Neural progenitor cell (in vitro differentiated cells): ENCODE data around the gene PEX14. TPM values are rescaled to one million over a fixed set of nuclear protein-coding genes. Genes with fewer than 3 reads are reported as not detected.

ENCODE experiments used
- DNase-seq: peaks from one replicate; pipeline ENCODE4 v3.0.0-alpha.2; 2016; ENCODE audit warnings: low spot score
- H2AFZ ChIP-seq: fragments of 200-600 bp; sonication (generic); replicated peaks from 2 replicates; pipeline ENCODE4 v1.6.1; 2016; ENCODE audit warnings: antibody characterized with exemption
- H3F3A ChIP-seq: fragments of 200-600 bp; sonication (generic); 2 replicates; pipeline ENCODE4 v1.6.1; 2016; ENCODE audit warnings: antibody characterized with exemption, low read depth
- H3K27ac ChIP-seq: fragments of 200-600 bp; sonication (generic); 2 replicates; pipeline ENCODE4 v1.5.1; 2016; ENCODE audit warnings: mild to moderate bottlenecking
- H3K27me3 ChIP-seq: fragments of 200-600 bp; sonication (generic); 2 replicates; pipeline ENCODE4 v1.6.1; 2016; ENCODE audit warnings: mild to moderate bottlenecking, moderate library complexity
- H3K36me3 ChIP-seq: fragments of 200-600 bp; sonication (generic); 2 replicates; pipeline ENCODE4 v1.5.1; 2016
- H3K4me1 ChIP-seq: fragments of 200-600 bp; sonication (generic); 2 replicates; pipeline ENCODE4 v1.6.1; 2016; ENCODE audit warnings: mixed run types
- H3K4me2 ChIP-seq: fragments of 200-600 bp; sonication (generic); 2 replicates; pipeline ENCODE4 v1.6.1; 2016
- H3K4me3 ChIP-seq: fragments of 200-600 bp; sonication (generic); 2 replicates; pipeline ENCODE4 v1.5.1; 2016
- H3K79me2 ChIP-seq: fragments of 200-600 bp; sonication (generic); 2 replicates; pipeline ENCODE4 v1.6.1; 2016; ENCODE audit warnings: low read depth
- H3K9ac ChIP-seq: fragments of 200-600 bp; sonication (generic); 2 replicates; pipeline ENCODE4 v1.6.1; 2016
- H3K9me3 ChIP-seq: fragments of 200-600 bp; sonication (generic); 2 replicates; pipeline ENCODE4 v1.5.1; 2016; ENCODE audit warnings: low read depth
- H4K20me1 ChIP-seq: fragments of 200-600 bp; sonication (generic); 2 replicates; pipeline ENCODE4 v1.6.1; 2016; ENCODE audit warnings: low read depth
- H3K27ac Mint-ChIP-seq: 3 replicates; pipeline ENCODE4 v1.8.0; 2021; ENCODE audit warnings: mixed read lengths
- H3K27me3 Mint-ChIP-seq: 2 replicates; pipeline ENCODE4 v1.8.0; 2022; ENCODE audit warnings: low read depth, mild to moderate bottlenecking, inconsistent platforms, moderate library complexity, mixed read lengths; ENCODE audit not compliant: insufficient read depth
- H3K36me3 Mint-ChIP-seq: 3 replicates; pipeline ENCODE4 v1.8.0; 2021; ENCODE audit warnings: mixed read lengths
- H3K4me1 Mint-ChIP-seq: 3 replicates; pipeline ENCODE4 v1.8.0; 2021; ENCODE audit warnings: mixed read lengths
- H3K4me3 Mint-ChIP-seq: 3 replicates; pipeline ENCODE4 v1.8.0; 2021; ENCODE audit warnings: mild to moderate bottlenecking, moderate library complexity, mixed read lengths
- H3K9me3 Mint-ChIP-seq: 3 replicates; pipeline ENCODE4 v1.8.0; 2020; ENCODE audit warnings: mixed read lengths
- EZH2 ChIP-seq: fragments of 200-600 bp; sonication (generic); IDR thresholded peaks from 2 replicates; pipeline ENCODE4 v1.6.1; 2017; ENCODE audit warnings: antibody characterized with exemption, mild to moderate bottlenecking, moderate library complexity
- EZH2phosphoT487 ChIP-seq: fragments of 200-600 bp; sonication (generic); IDR thresholded peaks from 2 replicates; pipeline ENCODE4 v1.6.1; 2017; ENCODE audit warnings: antibody characterized with exemption
- total RNA-seq: library from RNA; depleted of rRNA; stranded (reverse); fragments of >200 nt; gene quantifications from 2 replicates; pipeline ENCODE4 v1.2.3, GENCODE V29; 2015; ENCODE audit warnings: low replicate concordance
- TF ChIP-seq, protein P1 (sequence below): fragments of 200-600 bp; sonication (generic); IDR thresholded peaks from 2 replicates; pipeline ENCODE4 v1.5.1; 2017; ENCODE audit warnings: antibody characterized with exemption, mild to moderate bottlenecking

Gene PEX14
- total RNA-seq, 1 donor from 2014 or later: 9.3 TPM

DNA sequence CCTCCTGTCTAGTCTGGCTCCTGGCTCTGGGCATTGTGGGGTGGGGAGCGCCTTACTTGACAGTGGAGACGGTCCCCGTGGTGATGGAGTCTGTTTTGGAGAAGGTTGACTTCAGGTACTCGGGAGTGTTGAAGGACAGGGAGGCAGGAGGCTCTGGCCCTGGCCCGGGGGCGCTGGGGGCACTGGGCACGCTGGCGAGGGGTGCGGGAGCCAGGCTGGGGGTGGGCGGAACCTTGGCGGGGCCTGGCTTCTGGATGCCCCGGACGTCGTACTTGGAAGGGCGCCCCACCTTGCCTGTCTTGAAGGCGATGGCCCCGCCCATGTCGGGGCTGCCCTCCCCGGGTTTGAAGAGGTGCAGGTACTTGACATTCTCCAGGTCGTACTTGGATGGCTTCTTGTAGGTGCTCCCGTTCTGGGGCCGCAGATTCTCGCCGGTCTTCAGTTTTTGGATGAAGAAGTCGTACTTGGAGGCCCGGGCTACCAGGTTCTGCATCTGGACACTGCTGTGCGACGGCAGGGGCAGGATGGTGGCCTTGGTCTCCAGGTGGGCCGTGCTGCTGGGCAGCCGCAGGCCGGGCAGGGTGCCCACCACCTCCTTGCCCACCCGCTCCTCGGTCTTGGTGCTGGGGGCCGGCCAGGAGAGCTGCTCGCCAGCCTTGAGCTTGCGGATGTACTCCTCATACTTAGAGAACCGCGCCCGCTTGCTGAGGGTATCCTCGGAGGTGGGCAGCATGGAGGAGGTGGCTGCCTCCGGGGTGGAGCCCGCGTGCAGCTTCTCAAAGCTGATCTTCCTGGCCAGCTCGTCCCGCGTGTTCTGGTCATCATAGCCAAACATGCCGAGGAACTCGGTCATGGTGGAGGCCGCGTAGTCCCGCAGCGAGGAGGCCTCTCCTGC, 185.1 kb downstream of the PEX14 start:
- no peak overlapping the region for H3K4me3 Mint-ChIP-seq
- Histone ChIP-seq H2AFZ (no peak overlapping the region), H3F3A (peaks cover 28% of the 10 kb centered on the region), H3K79me2 (no peaks in the 10 kb centered on the region), H3K27ac (no peak overlapping the region), H3K36me3 (no peaks in the 10 kb centered on the region), H3K4me1 (peaks cover 20% of the 10 kb centered on the region), H3K9ac (no peak overlapping the region), H4K20me1 (peaks cover 22% of the 10 kb centered on the region), H3K4me3 (no peak overlapping the region), H3K4me2 (no peak overlapping the region), H3K27me3 (no peaks in the 10 kb centered on the region), H3K9me3 (no peaks in the 10 kb centered on the region)
- no peak overlapping the region for H3K27ac Mint-ChIP-seq
- peaks cover 12% of the 10 kb centered on the region for H3K4me1 Mint-ChIP-seq
- TF ChIP-seq EZH2 (no peak), EZH2phosphoT487 (no peak)
- TF ChIP-seq, protein P1, sequence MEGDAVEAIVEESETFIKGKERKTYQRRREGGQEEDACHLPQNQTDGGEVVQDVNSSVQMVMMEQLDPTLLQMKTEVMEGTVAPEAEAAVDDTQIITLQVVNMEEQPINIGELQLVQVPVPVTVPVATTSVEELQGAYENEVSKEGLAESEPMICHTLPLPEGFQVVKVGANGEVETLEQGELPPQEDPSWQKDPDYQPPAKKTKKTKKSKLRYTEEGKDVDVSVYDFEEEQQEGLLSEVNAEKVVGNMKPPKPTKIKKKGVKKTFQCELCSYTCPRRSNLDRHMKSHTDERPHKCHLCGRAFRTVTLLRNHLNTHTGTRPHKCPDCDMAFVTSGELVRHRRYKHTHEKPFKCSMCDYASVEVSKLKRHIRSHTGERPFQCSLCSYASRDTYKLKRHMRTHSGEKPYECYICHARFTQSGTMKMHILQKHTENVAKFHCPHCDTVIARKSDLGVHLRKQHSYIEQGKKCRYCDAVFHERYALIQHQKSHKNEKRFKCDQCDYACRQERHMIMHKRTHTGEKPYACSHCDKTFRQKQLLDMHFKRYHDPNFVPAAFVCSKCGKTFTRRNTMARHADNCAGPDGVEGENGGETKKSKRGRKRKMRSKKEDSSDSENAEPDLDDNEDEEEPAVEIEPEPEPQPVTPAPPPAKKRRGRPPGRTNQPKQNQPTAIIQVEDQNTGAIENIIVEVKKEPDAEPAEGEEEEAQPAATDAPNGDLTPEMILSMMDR: no peak
- DNase-seq: no peak
- no peaks in the 10 kb centered on the region for H3K9me3 Mint-ChIP-seq
- H3K36me3 Mint-ChIP-seq: peaks cover 5% of the 10 kb centered on the region
- H3K27me3 Mint-ChIP-seq: peaks cover 2% of the 10 kb centered on the region

DNA sequence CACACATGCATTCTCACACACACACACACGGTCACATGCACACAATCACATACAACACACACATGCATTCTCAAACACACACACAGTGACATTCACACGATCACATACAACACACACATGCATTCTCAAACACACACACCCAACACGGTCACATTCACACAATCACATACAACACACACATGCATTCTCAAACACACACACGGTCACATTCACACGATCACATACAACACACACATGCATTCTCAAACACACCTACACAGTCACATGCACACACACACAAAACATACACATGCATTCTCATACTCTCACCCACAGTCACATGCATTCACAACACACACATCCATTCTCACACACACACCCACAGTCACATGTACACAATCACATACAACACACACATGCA, 186.7 kb downstream of the PEX14 start:
- H3K4me3 Mint-ChIP-seq: no peak overlapping the region
- Histone ChIP-seq H3F3A (peaks cover 28% of the 10 kb centered on the region), H4K20me1 (peaks cover 28% of the 10 kb centered on the region), H3K4me2 (no peak overlapping the region), H3K9me3 (no peaks in the 10 kb centered on the region), H3K27me3 (no peaks in the 10 kb centered on the region), H3K9ac (no peak overlapping the region), H2AFZ (no peak overlapping the region), H3K79me2 (no peaks in the 10 kb centered on the region), H3K4me1 (peaks cover 20% of the 10 kb centered on the region), H3K27ac (no peak overlapping the region), H3K36me3 (no peaks in the 10 kb centered on the region), H3K4me3 (no peak overlapping the region)
- no peak overlapping the region for H3K27ac Mint-ChIP-seq
- H3K27me3 Mint-ChIP-seq: peaks cover 2% of the 10 kb centered on the region
- peaks cover 20% of the 10 kb centered on the region for H3K4me1 Mint-ChIP-seq
- H3K36me3 Mint-ChIP-seq: peaks cover 1% of the 10 kb centered on the region
- no peak for DNase-seq
- TF ChIP-seq, protein P1: no peak
- no peak for TF ChIP-seq EZH2phosphoT487
- TF ChIP-seq EZH2: no peak
- H3K9me3 Mint-ChIP-seq: no peaks in the 10 kb centered on the region

DNA sequence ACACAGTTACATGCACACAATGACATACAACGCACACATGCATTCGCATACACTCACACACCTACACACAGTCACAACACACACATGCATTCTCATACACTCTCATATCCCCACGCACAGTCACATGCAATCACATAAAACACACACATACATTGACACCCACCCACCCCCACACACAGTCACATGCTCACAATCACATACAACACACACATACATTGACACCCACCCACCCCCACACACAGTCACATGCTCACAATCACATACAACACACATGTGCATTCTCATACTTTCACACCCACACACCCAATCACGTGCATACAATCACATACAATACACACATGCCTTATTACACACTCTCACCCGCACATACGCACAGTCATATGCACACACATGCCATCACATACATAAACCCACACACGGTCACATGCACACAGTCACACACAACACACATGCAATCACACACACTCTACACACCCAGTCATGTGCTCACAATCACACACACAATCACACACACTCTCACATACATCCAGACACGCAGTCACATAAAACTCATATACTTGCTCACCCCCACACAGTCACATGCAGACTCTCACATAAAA, 187.4 kb downstream of the PEX14 start:
- Histone ChIP-seq H3K27me3 (no peaks in the 10 kb centered on the region), H3K4me1 (peaks cover 21% of the 10 kb centered on the region), H3F3A (peaks cover 28% of the 10 kb centered on the region), H3K79me2 (no peaks in the 10 kb centered on the region), H3K4me3 (no peak overlapping the region), H3K9ac (no peak overlapping the region), H3K27ac (no peak overlapping the region), H3K36me3 (no peaks in the 10 kb centered on the region), H4K20me1 (peaks cover 32% of the 10 kb centered on the region), H3K4me2 (no peak overlapping the region), H2AFZ (no peak overlapping the region), H3K9me3 (no peaks in the 10 kb centered on the region)
- no peak for DNase-seq
- no peak overlapping the region for H3K27ac Mint-ChIP-seq
- TF ChIP-seq, protein P1: no peak
- TF ChIP-seq EZH2 (no peak), EZH2phosphoT487 (no peak)
- H3K36me3 Mint-ChIP-seq: peaks cover 1% of the 10 kb centered on the region
- no peak overlapping the region for H3K4me3 Mint-ChIP-seq
- H3K27me3 Mint-ChIP-seq: peaks cover 4% of the 10 kb centered on the region
- peaks cover 27% of the 10 kb centered on the region for H3K4me1 Mint-ChIP-seq
- H3K9me3 Mint-ChIP-seq: no peaks in the 10 kb centered on the region
